SK-N-SH treated with all-trans-retinoic acid at 6 μM for 48 hours (cell line): ENCODE measurements around the gene KCTD18.

Experiments used
- ATAC-seq: fragments of 200-7000 bp; cut with Tn5 transposase; 3 replicates; pipeline ENCODE4 v1.9.1; 2020; ENCODE audit warnings: mild to moderate bottlenecking, moderate library complexity
- ARNTL ChIP-seq: fragments of 450-650 bp; formaldehyde crosslinking; IDR thresholded peaks from 2 replicates; pipeline ENCODE4 v1.5.0; 2020; ENCODE audit warnings: low read depth, mild to moderate bottlenecking, moderate library complexity, borderline replicate concordance
- BACH2 ChIP-seq: fragments of 250-450 bp; sonication (Bioruptor Pico); IDR thresholded peaks from 2 replicates; pipeline ENCODE4 v1.9.0; 2021; ENCODE audit warnings: mild to moderate bottlenecking, borderline replicate concordance
- CSDC2 ChIP-seq: fragments of 250-450 bp; sonication (Bioruptor Pico); IDR thresholded peaks from 2 replicates; pipeline ENCODE4 v1.5.0; 2020; ENCODE audit warnings: mild to moderate bottlenecking, moderate library complexity
- CSRNP3 ChIP-seq: fragments of 250-450 bp; sonication (Bioruptor Pico); IDR thresholded peaks from 2 replicates; pipeline ENCODE4 v1.5.1; 2021; ENCODE audit warnings: mild to moderate bottlenecking, moderate library complexity
- GLIS3 ChIP-seq: fragments of 250-450 bp; sonication (Bioruptor Pico); IDR thresholded peaks from 2 replicates; pipeline ENCODE4 v1.5.0; 2020; ENCODE audit warnings: mild to moderate bottlenecking, moderate library complexity
- ISL1 ChIP-seq: fragments of 250-450 bp; sonication (Bioruptor Pico); IDR thresholded peaks from 2 replicates; pipeline ENCODE4 v2.1.2; 2022; ENCODE audit warnings: mild to moderate bottlenecking, moderate library complexity
- OSR1 ChIP-seq: fragments of 250-450 bp; sonication (Bioruptor Pico); IDR thresholded peaks from 2 replicates; pipeline ENCODE4 v1.8.0; 2022; ENCODE audit warnings: moderate library complexity, mild to moderate bottlenecking, inconsistent platforms
- POU6F1 ChIP-seq: fragments of 250-450 bp; sonication (Bioruptor Pico); IDR thresholded peaks from 2 replicates; pipeline ENCODE4 v1.8.0; 2021; ENCODE audit warnings: low read depth, mild to moderate bottlenecking, moderate library complexity, borderline replicate concordance
- PPARA ChIP-seq: fragments of 250-450 bp; sonication (Bioruptor Pico); IDR thresholded peaks from 2 replicates; pipeline ENCODE4 v1.5.0; 2020; ENCODE audit warnings: mild to moderate bottlenecking, borderline replicate concordance
- RARB ChIP-seq: fragments of 250-450 bp; sonication (Bioruptor Pico); IDR thresholded peaks from 2 replicates; pipeline ENCODE4 v1.8.0; 2021; ENCODE audit warnings: mild to moderate bottlenecking, moderate library complexity
- SNAI2 ChIP-seq: fragments of 250-450 bp; sonication (Bioruptor Pico); IDR thresholded peaks from 2 replicates; pipeline ENCODE4 v1.5.0; 2020; ENCODE audit warnings: mild to moderate bottlenecking, moderate library complexity
- TCF4 ChIP-seq: fragments of 250-450 bp; sonication (Bioruptor Pico); IDR thresholded peaks from 2 replicates; pipeline ENCODE4 v1.8.0; 2021; ENCODE audit warnings: mild to moderate bottlenecking, moderate library complexity, borderline replicate concordance
- TOX ChIP-seq: fragments of 250-450 bp; sonication (Bioruptor Pico); IDR thresholded peaks from 2 replicates; pipeline ENCODE4 v1.8.0; 2021; ENCODE audit warnings: mild to moderate bottlenecking, moderate library complexity, borderline replicate concordance
- ZFP3 ChIP-seq: fragments of 250-450 bp; sonication (Bioruptor Pico); IDR thresholded peaks from 2 replicates; pipeline ENCODE4 v1.5.0; 2020; ENCODE audit warnings: mild to moderate bottlenecking, moderate library complexity
- ZFP30 ChIP-seq: fragments of 450-650 bp; formaldehyde crosslinking; IDR thresholded peaks from 2 replicates; pipeline ENCODE4 v1.5.0; 2022; ENCODE audit warnings: mild to moderate bottlenecking, moderate library complexity
- ZNF565 ChIP-seq: fragments of 450-650 bp; formaldehyde crosslinking; conservative IDR thresholded peaks from 2 replicates; pipeline ENCODE4 v1.5.0; 2020; ENCODE audit warnings: low read depth, mild to moderate bottlenecking, moderate library complexity
- ZNF70 ChIP-seq: fragments of 450-650 bp; formaldehyde crosslinking; IDR thresholded peaks from 2 replicates; pipeline ENCODE4 v1.5.0; 2020; ENCODE audit warnings: mild to moderate bottlenecking, moderate library complexity
- ZNF8 ChIP-seq: fragments of 450-650 bp; formaldehyde crosslinking; IDR thresholded peaks from 2 replicates; pipeline ENCODE4 v1.5.0; 2020; ENCODE audit warnings: mild to moderate bottlenecking, moderate library complexity
- TF ChIP-seq, protein P1 (sequence below): fragments of 250-450 bp; sonication (Bioruptor Pico); IDR thresholded peaks from 2 replicates; pipeline ENCODE4 v1.5.1; 2020; ENCODE audit warnings: low read depth, mild to moderate bottlenecking, moderate library complexity
- TF ChIP-seq, protein P2 (sequence below): fragments of 250-450 bp; sonication (Bioruptor Pico); IDR thresholded peaks from 2 replicates; pipeline ENCODE4 v1.8.0; 2020; ENCODE audit warnings: mild to moderate bottlenecking, moderate library complexity, borderline replicate concordance

The KCTD18 gene

GRCh38 chr2:200453142-200453852 lies 56.6 kb downstream of the KCTD18 start:
- ATAC-seq: no peak
- TF ChIP-seq GLIS3 (CRISPR knock-in tag): no peak
- TF ChIP-seq, all 23 proteins: peak for 0

DNA sequence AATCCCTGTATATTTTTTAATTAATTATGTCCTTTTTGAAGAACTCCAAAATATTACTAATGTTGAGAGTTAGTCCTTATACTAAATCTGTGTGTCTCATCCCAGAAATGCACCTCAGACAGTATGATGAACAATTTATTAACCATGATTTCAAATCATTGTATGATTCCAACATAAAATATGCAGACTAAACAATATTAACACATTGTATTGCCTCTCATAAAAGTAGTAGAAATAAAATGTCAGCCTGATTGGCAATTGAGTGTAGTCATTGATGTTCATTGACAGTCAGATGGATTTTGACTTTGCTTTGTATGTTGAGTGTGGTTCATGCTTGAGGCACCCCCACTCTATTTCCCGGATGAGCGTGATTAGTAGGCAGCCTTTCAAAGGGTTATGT lies 57.5 kb downstream of the KCTD18 start:
- ATAC-seq: no peak
- no peak for TF ChIP-seq ZNF70 (CRISPR knock-in tag)

DNA sequence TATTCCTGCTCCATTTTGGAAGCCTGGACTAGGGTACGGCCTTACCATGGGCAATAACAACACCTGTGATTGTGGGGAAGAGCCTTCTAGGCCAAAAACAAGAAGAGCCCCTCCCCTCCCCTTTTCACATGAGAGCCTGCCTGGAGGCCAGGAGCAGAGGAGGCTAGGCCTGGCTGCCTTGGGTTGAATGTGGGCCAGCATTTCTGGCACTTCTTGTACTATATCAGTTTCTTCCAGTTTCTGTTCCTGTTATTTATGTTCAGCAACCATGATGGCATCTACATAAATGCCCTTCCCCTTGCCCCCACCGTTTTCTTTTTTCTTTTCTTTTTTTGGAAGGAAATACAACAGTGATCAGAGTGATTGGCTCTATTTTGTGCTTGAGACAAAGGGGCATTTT lies 58.4 kb downstream of the KCTD18 start:
- no peak for TF ChIP-seq ZFP30 (CRISPR knock-in tag)
- TF ChIP-seq ARNTL (CRISPR knock-in tag): no peak
- TF ChIP-seq, protein P1, sequence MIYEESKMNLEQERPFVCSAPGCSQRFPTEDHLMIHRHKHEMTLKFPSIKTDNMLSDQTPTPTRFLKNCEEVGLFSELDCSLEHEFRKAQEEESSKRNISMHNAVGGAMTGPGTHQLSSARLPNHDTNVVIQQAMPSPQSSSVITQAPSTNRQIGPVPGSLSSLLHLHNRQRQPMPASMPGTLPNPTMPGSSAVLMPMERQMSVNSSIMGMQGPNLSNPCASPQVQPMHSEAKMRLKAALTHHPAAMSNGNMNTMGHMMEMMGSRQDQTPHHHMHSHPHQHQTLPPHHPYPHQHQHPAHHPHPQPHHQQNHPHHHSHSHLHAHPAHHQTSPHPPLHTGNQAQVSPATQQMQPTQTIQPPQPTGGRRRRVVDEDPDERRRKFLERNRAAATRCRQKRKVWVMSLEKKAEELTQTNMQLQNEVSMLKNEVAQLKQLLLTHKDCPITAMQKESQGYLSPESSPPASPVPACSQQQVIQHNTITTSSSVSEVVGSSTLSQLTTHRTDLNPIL (CRISPR knock-in tag): no peak
- no peak for TF ChIP-seq ZNF565 (CRISPR knock-in tag)
- TF ChIP-seq TCF4 (CRISPR knock-in tag): no peak
- TF ChIP-seq ZFP3 (CRISPR knock-in tag): no peak
- TF ChIP-seq ISL1: no peak
- TF ChIP-seq TOX: no peak
- TF ChIP-seq, protein P2, sequence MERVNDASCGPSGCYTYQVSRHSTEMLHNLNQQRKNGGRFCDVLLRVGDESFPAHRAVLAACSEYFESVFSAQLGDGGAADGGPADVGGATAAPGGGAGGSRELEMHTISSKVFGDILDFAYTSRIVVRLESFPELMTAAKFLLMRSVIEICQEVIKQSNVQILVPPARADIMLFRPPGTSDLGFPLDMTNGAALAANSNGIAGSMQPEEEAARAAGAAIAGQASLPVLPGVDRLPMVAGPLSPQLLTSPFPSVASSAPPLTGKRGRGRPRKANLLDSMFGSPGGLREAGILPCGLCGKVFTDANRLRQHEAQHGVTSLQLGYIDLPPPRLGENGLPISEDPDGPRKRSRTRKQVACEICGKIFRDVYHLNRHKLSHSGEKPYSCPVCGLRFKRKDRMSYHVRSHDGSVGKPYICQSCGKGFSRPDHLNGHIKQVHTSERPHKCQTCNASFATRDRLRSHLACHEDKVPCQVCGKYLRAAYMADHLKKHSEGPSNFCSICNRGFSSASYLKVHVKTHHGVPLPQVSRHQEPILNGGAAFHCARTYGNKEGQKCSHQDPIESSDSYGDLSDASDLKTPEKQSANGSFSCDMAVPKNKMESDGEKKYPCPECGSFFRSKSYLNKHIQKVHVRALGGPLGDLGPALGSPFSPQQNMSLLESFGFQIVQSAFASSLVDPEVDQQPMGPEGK (CRISPR knock-in tag): no peak
- no peak for TF ChIP-seq CSRNP3 (CRISPR knock-in tag)
- no peak for TF ChIP-seq BACH2 (CRISPR knock-in tag)
- TF ChIP-seq SNAI2 (CRISPR knock-in tag): no peak
- TF ChIP-seq OSR1 (CRISPR knock-in tag): no peak
- TF ChIP-seq RARB (CRISPR knock-in tag): no peak
- no peak for TF ChIP-seq ZNF8 (CRISPR knock-in tag)
- TF ChIP-seq POU6F1 (CRISPR knock-in tag): no peak
- ATAC-seq: no peak

- ATAC-seq: no peak
- no peak for TF ChIP-seq CSDC2 (CRISPR knock-in tag)
- no peak for TF ChIP-seq ZNF70 (CRISPR knock-in tag)
- TF ChIP-seq POU6F1 (CRISPR knock-in tag): no peak
- TF ChIP-seq, protein P1 (CRISPR knock-in tag): no peak
- TF ChIP-seq ZFP30 (CRISPR knock-in tag): no peak
- TF ChIP-seq ZFP3 (CRISPR knock-in tag): no peak
- no peak for TF ChIP-seq BACH2 (CRISPR knock-in tag)
- TF ChIP-seq OSR1 (CRISPR knock-in tag): no peak
- no peak for TF ChIP-seq PPARA
- no peak for TF ChIP-seq GLIS3 (CRISPR knock-in tag)
- no peak for TF ChIP-seq ISL1
These were observed 59.6 kb downstream of the KCTD18 start for GRCh38 chr2:200450288-200450687.
